Measurements from ENCODE around the gene NDUFAB1. TPM values are rescaled to one million over a fixed set of nuclear protein-coding genes. Genes with fewer than 3 reads are reported as not detected.
A peak's percentile ranks its signal among the peaks of the same experiment; 100 is the strongest.

The NDUFAB1 gene
- total and polyA plus RNA-seq, 2 of the 13 experiments (the other 11 are each of a cell fraction or from before 2014, with no cell fraction given): 221 to 601 TPM

- peak; percentile 96 for TF ChIP-seq ZNF773 (CRISPR knock-in tag; IDR thresholded peaks at IDR 0.05; ENCODE audit: borderline replicate concordance)
- no peak for TF ChIP-seq REXO4 (CRISPR knock-in tag; IDR thresholded peaks at IDR 0.05; ENCODE audit: borderline replicate concordance)
- peak; percentile 97 for TF ChIP-seq AHR (CRISPR knock-in tag; IDR thresholded peaks at IDR 0.05)
- TF ChIP-seq HOXA7 (CRISPR knock-in tag; IDR thresholded peaks at IDR 0.05): no peak
- TF ChIP-seq ZNF17 (CRISPR knock-in tag; IDR thresholded peaks at IDR 0.05): no peak
- peak; percentile 91; the same call in 1 of the 2 replicates for TF ChIP-seq ZNF766 (CRISPR knock-in tag; IDR thresholded peaks at IDR 0.05; ENCODE audit: borderline replicate concordance)
- peak; percentile 95; the same call in 1 of the 2 replicates for TF ChIP-seq ZBTB7B (CRISPR knock-in tag; IDR thresholded peaks at IDR 0.05)
- peak; percentile 65 for TF ChIP-seq CEBPG (CRISPR knock-in tag; IDR thresholded peaks at IDR 0.05)
- TF ChIP-seq PLRG1 (conservative IDR thresholded peaks at IDR 0.05): no peak
- peak; percentile 25; the same call in 1 of the 2 replicates for TF ChIP-seq ZNF607 (CRISPR knock-in tag; IDR thresholded peaks at IDR 0.05; ENCODE audit: borderline replicate concordance)
- no peak for TF ChIP-seq MZF1 (CRISPR knock-in tag; IDR thresholded peaks at IDR 0.05; ENCODE audit: borderline replicate concordance)
- TF ChIP-seq NPAS2 (CRISPR knock-in tag; IDR thresholded peaks at IDR 0.05; ENCODE audit: borderline replicate concordance): no peak
- peak; percentile 28; the same call in 1 of the 2 replicates for TF ChIP-seq JUN (CRISPR knock-in tag; IDR thresholded peaks at IDR 0.05)
- peak; percentile 41; the same call in 1 of the 2 replicates for TF ChIP-seq ZHX1 (CRISPR knock-in tag; IDR thresholded peaks at IDR 0.05; ENCODE audit: low read depth)
- no peak for TF ChIP-seq ZBTB1 (CRISPR knock-in tag; IDR thresholded peaks at IDR 0.05; ENCODE audit: borderline replicate concordance)
- TF ChIP-seq ADNP (CRISPR knock-in tag; IDR thresholded peaks at IDR 0.05): peak; percentile 100
- no peak for TF ChIP-seq FOXA1 (IDR thresholded peaks at IDR 0.05)
- TF ChIP-seq FOXA1 (CRISPR knock-in tag; IDR thresholded peaks at IDR 0.05): peak; percentile 53
- no peak for TF ChIP-seq PHB2 (IDR thresholded peaks at IDR 0.05; ENCODE audit: partially characterized antibody)
- peak; percentile 97; the same call in 1 of the 2 replicates for TF ChIP-seq SALL2 (CRISPR knock-in tag; IDR thresholded peaks at IDR 0.05)
- TF ChIP-seq FUBP1 (CRISPR knock-in tag; IDR thresholded peaks at IDR 0.05; ENCODE audit: borderline replicate concordance): peak; percentile 95; the same call in 1 of the 2 replicates
- TF ChIP-seq TERF1 (CRISPR knock-in tag; IDR thresholded peaks at IDR 0.05): no peak
- peak; percentile 91 for TF ChIP-seq ZNF639 (CRISPR knock-in tag; conservative IDR thresholded peaks at IDR 0.05)
- TF ChIP-seq CBX1 (IDR thresholded peaks at IDR 0.05; ENCODE audit: low read depth): peak; percentile 89
These were observed 39.0 kb downstream of the NDUFAB1 start, which contains the start of the genes EARS2 and UBFD1 (continued) for GRCh38 chr16:23556881-23557778.

All from HepG2 (cell line).